HL-60/S4 (cell line): Measurements from ENCODE around the gene MGP.

ENCODE experiments used
- in situ Hi-C: fragments of 300-500 bp; cut with MboI; formaldehyde crosslinking; loops from 2 replicates; pipeline ENCODE4 v1.14.3; 2022; ENCODE audit warnings: low sequenced_read_pairs

The MGP gene

DNA sequence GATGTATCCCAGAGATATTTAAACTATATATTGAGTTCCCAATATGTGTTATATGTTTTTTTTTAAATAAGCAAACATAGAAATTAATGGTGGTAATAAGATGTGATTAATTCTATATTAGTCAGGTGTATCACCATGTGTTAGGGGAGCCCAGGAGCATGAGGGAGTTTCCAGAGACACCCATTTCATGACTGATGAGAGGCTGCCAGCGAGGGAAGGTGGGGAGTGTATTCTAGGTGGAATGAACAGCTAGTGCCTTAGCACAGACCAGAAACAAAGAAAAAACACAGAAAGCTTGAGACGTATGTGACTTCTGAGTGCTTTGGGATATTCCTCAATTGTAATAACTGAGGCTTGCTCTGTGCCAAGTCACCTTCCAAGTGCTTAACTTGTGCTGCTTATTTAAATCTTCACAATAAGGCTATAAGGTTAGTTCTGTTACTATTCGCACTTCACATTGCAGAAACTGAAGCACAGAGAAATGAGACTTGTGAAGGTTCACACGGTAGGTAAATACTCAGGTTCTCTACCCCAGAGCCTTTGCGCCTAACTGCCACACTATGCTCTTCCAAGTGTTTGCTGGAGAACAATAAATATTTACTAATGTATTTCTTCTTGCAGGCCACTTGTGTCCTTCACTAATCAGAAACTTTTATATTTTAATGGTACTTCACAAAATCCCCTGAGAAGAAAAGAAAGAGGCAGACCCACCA, 17.9 kb upstream of the MGP start:
- in situ Hi-C loops, result no loop called here

GRCh38 chr12:14902465-14902864, 16.8 kb upstream of the MGP start:
- in situ Hi-C loops, result no loop called here

DNA sequence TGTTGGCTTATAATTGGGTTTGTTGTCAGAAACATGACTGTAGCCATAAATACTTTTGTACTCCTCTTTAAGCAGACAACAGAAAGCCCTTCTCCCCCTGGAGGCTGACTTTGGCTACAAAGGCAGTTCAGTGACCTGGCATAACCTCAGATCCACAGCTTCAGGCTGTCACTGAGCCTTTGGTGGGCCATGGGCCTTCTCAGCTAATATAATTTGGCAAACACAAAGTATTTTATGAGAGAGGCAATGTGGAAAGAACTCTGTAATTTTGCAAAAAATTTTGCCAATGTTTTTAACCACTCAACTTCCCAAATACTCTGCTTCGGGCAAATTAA, 15.5 kb upstream of the MGP start:
- in situ Hi-C loops, result no loop called here

GRCh38 chr12:14900521-14901227, 15.0 kb upstream of the MGP start:
- in situ Hi-C loops, result no loop called here

GRCh38 chr12:14896521-14897169, 11.0 kb upstream of the MGP start:
- in situ Hi-C loops, result no loop called here

- in situ Hi-C loops, result no loop called here
Measured at GRCh38 chr12:14893506-14894250, 8.0 kb upstream of the MGP start.

DNA sequence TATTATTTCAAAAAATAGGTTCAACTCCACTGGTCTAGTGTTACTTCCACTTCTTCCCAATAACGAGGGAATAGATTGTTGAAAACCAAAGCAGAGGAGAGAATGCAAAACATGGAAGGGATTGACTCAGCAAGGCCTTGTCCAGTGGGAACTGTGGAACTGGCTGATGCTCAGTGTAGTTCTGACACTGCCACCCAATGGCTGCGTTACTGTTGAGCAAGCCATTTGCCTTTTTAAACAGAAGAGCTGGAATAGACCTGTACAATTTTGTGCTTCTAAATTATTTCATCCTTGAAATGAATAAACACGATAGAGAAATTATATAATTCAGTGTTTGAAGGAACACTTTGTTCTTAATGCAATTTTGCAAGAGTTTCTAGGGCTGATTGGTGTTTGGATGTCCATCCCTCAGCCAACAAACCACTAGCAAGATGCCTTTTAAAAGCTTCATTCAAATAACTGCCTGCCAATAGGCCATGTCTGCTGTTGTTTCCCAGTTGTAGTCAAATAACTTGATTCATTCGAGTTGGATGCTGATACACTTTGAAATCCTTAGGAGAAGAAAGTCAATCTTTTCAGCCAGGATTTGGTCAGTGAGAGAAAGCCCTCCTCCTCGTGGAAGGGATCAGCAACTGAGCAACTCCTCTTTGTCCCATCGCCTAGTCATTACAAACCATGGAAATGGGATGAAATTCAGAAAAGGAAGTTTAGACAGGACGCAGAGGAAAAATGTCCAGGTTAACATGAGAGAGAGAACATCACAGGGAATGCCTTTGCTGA, 7.3 kb upstream of the MGP start:
- in situ Hi-C loops, result no loop called here

DNA sequence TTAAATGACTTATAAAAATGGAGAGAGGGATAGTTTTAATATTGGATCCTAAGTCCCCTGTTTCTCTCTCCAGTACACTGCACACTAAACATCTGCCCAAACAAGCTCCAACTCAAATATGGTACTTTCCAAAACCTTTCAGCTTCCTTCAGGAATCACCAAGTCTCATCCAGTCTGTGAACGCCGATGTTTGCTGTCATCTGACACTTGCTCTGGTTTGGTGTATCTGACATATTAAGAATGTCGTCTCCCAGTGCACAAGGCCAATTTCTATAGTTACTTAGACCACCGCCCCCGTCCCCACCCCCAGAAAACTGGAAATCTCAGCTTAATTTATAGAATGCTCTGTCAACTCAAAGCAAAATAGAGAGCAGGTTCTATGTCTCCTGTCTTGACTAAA, 5.0 kb upstream of the MGP start:
- in situ Hi-C loops, result no loop called here

DNA sequence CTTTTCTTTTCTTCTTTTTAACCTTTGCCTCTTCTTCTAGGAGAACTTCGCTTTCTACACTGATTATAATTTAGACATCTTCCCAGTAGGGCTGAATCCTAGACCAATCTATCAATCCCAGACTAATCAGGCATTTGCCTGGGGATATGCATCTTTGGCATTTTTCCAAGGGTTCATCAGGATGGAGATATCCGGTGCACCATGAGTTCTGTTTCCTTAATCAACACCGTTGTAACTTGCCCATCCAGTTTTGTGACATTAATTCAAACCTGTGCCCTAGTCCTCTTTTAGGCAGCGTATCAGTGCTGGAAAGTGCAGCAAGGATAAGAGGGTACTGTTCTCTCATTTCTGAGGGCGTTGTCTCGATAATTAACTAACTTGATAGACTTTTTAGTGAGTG, 617 bp upstream of the MGP start:
- in situ Hi-C loops, result no loop called here

DNA sequence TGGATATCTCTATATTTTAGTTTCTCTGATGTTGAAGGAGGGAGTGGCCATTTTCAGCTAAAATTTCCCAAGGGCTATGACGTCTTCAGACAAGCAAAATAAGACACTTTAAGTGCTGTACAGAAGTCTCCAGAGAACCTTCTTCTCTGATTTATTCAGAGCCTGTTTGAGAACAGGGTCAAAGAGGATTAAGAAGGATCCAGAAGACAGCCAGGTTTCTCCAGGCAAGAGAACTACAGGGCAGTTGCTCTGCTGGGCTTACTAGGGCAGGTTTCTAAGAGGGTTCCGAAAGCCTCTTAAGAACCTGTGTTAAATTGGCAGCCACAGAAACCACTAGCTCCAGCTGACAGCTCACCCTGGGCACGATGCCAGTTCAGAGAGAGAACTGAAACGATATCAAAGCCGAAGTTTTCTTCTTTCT, 1.2 kb downstream of the MGP start:
- in situ Hi-C loops, result no loop called here

DNA sequence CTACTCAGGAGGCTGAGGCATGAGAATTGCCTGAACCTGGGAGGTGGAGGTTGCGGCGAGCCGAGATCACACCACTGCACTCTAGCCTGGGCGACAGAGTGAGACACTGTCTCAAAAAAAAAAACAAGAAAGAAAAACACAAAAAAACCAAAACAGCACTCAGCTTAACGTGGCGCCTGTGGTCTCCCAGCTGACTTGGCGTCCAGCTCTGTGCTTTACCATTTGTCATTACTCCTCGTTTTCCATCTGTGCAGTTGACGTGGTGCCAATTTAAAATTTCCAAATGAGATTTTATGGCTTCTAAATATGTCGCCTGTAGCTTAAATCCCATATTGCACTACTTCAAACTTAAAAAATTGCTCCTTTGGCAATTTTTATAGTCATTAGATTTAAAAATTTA, 2.0 kb downstream of the MGP start:
- in situ Hi-C loops, result no loop called here

DNA sequence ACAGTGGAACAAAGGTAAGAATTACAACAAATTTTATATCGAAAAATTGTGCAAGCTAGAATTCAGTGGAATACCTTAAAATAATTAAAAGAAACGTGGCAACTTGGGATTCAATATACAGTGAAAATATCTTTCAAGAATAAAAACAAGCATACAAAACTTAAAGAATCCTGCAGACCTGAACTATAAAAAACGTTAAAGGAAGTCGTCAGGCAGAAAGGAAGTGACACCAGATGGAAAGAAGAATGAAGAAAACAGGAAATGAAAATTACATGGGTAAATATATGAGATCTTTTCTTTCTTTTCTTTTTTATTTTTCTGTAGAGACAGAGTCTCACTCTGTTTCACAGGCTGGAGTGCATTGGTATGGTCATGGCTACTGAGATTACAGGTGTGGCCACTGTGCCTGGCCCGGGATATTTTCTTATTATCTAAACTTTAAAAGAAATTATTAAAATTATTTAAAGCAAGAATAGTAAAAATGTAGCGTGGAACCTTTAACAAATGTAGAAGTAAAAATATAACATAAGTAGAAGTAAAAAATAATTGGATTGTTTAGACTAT, 4.7 kb downstream of the MGP start:
- in situ Hi-C loops, result no loop called here

- in situ Hi-C loops, result no loop called here
Measured at GRCh38 chr12:14879222-14879933, 6.3 kb downstream of the MGP start.

- in situ Hi-C loops, result no loop called here
Measured at GRCh38 chr12:14878488-14878887, 7.2 kb downstream of the MGP start.

- in situ Hi-C loops, result no loop called here
Measured at GRCh38 chr12:14876833-14877232, 8.8 kb downstream of the MGP start.

- in situ Hi-C loops, result no loop called here
Measured at GRCh38 chr12:14874882-14875281, 10.8 kb downstream of the MGP start.

DNA sequence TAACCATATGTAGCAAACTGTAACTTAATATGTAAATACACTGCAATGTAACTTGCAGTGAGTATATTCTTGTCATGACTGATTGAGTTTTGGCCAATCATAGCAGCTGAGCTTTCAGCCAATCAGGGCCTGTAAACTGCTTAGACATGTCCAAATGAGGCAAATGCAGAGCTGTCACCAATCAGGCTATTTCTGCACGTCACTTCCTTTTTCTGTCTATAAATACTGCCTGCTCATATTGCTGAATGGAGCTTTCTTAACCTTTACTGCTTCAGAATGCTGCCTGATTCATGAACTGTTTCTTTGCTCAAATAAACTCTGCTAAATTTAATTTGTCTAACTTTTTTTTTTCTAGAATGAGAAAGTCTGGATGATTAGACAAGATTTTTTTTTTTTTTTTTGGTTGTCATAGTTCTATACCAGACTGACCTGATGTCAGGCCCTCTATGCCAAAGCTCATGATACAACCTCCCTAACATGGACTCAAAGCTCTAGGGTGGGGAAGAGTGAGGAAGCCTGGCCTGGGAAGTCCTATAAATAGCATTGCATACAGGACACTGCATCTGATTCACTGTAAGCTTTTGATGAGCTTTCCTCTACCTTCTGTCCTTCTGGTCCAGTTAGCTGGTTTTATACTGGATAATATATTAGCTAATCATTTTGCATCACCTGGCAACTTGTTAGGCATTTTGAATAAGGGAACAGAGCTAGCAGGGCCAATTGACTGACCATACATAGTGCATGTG, 12.0 kb downstream of the MGP start:
- in situ Hi-C loops, result no loop called here

DNA sequence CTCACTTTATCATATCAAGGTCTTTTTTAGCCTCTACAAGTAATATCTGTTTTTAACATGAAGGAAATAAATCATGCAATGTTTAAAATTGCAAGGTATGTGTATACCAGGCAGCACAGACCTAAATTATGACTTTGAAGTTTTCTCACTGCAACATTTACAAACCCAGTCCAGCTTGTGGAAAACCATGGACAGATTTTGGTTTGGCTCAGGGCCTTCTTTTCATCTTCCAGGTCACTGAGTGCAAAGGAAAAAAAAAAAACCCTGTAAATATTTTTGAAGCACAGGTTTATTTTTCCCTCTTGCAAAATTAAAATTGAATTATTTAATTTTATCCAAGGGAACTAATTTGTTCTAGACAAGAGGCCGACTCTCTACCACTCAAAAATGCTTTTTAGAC, 13.8 kb downstream of the MGP start:
- in situ Hi-C loops, result no loop called here

GRCh38 chr12:14871247-14871646, 14.4 kb downstream of the MGP start:
- in situ Hi-C loops, result no loop called here
